Ascending aorta (tissue), 2 donors: ENCODE data around the gene ERMARD. TPM values are rescaled to one million over a fixed set of nuclear protein-coding genes. Genes with fewer than 3 reads are reported as not detected.

ENCODE experiments used
- DNase-seq, 2 donors: peaks; one replicate each; pipeline ENCODE4 v3.0.0-alpha.2; 2019; ENCODE audit warnings: low spot score in 2 of 2
- H3K27ac ChIP-seq, 2 donors: fragments of 200-600 bp; sonication (generic); one replicate each; pipeline ENCODE4 v1.5.1; 2016 to 2017; ENCODE audit warnings: mild to moderate bottlenecking in 1 of 2
- H3K27me3 ChIP-seq: fragments of 200-600 bp; sonication (generic); one replicate; pipeline ENCODE4 v1.5.1; 2017
- H3K36me3 ChIP-seq, 2 donors: fragments of 200-600 bp; sonication (generic); one replicate each; pipeline ENCODE4 v1.5.1; 2016
- H3K4me1 ChIP-seq, 2 donors: fragments of 200-600 bp; sonication (generic); one replicate each; pipeline ENCODE4 v1.5.1; 2016 to 2017; ENCODE audit warnings: mild to moderate bottlenecking in 1 of 2
- H3K4me3 ChIP-seq, 2 donors: fragments of 200-600 bp; sonication (generic); one replicate each; pipeline ENCODE4 v1.5.1; 2016 to 2017; ENCODE audit warnings: mild to moderate bottlenecking in 1 of 2
- H3K9me3 ChIP-seq, 2 donors: fragments of 200-600 bp; sonication (generic); one replicate each; pipeline ENCODE4 v1.5.1; 2016
- intact Hi-C: fragments of 100-400 bp; cut with DNase I; formaldehyde crosslinking; loops from one replicate; pipeline ENCODE4 v1.15.1; 2023
- total RNA-seq: library from RNA; depleted of rRNA; stranded (reverse); fragments of >200 nt; gene quantifications from one replicate; pipeline ENCODE4 v1.1.0, GENCODE V29; 2016
- TF ChIP-seq, protein P1 (sequence below), 3 experiments: fragments of 200-600 bp in 2 of 3; fragments of 450-650 bp in 1 of 3; sonication (generic) in 2 of 3; IDR thresholded peaks; one replicate each; pipeline ENCODE4 v1.5.1; 2016 to 2019; ENCODE audit warnings: antibody characterized with exemption in 3 of 3, mild to moderate bottlenecking in 1 of 3, moderate library complexity in 1 of 3

ERMARD gene
- total RNA-seq, 1 donor from 2014 or later = 4.0 TPM

DNA sequence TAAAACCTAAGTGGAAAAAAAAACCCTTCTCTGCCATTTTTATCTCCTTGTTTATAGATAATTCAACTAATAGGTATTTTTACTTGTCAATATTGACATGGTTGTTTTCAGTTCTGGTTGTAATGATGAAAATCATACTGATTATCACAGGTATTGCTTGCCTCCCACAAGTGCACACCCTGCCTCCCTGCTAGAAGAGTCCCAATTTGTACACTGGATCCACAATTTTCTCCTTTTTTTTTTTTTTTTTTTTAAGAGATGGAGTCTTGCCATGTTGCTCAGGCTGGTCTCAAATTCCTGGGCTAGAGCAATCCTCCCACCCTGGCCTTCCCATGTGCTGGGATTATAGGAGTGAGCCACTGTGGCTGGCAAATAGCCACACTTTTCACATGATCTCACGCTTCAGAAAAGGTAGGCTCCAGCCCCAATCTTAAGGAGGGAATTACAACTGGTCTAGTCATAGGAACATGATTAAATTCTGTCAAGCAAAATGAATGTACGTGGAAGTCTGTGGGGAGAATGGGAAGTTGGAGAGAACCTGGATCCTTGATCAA is 12.4 kb upstream of the ERMARD start:
- Histone ChIP-seq H3K27me3 (no peaks in the 10 kb centered on the region), H3K4me1 (no peaks in the 10 kb centered on the region), H3K9me3 (no peaks in the 10 kb centered on the region), H3K27ac (no peak overlapping the region), H3K36me3 (no peaks in the 10 kb centered on the region), H3K4me3 (no peak overlapping the region)
- DNase-seq = no peak
- intact Hi-C loops = no loop called here
- TF ChIP-seq, protein P1, sequence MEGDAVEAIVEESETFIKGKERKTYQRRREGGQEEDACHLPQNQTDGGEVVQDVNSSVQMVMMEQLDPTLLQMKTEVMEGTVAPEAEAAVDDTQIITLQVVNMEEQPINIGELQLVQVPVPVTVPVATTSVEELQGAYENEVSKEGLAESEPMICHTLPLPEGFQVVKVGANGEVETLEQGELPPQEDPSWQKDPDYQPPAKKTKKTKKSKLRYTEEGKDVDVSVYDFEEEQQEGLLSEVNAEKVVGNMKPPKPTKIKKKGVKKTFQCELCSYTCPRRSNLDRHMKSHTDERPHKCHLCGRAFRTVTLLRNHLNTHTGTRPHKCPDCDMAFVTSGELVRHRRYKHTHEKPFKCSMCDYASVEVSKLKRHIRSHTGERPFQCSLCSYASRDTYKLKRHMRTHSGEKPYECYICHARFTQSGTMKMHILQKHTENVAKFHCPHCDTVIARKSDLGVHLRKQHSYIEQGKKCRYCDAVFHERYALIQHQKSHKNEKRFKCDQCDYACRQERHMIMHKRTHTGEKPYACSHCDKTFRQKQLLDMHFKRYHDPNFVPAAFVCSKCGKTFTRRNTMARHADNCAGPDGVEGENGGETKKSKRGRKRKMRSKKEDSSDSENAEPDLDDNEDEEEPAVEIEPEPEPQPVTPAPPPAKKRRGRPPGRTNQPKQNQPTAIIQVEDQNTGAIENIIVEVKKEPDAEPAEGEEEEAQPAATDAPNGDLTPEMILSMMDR (IDR thresholded peaks at IDR 0.05) = no peak

DNA sequence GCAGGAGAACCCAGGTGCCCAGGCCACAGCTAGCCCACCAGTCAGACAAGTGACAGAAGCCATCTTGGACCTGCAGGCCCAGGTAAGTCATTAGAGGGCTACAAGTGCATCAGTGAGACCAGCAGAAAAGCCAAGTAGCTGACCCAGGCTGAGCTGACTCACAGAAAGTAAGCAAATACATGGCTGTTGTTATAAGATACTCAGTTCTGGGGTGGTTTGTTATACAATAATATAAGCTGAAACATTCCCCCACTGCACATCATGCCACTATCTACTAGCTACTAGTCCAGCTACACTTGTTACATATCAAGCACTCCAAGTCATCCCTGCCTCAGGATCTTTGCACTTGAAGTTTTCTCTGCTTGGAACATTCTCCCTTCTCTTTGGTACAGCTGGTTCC is 10.1 kb upstream of the ERMARD start:
- H3K4me1 ChIP-seq = no peaks in the 10 kb centered on the region
- H3K36me3 ChIP-seq = no peaks in the 10 kb centered on the region
- DNase-seq = no peak
- no peak overlapping the region for H3K27ac ChIP-seq
- TF ChIP-seq, protein P1 (IDR thresholded peaks at IDR 0.05) = no peak
- intact Hi-C loops = no loop called here
- no peak overlapping the region for H3K4me3 ChIP-seq
- H3K27me3 ChIP-seq = no peaks in the 10 kb centered on the region
- no peaks in the 10 kb centered on the region for H3K9me3 ChIP-seq

DNA sequence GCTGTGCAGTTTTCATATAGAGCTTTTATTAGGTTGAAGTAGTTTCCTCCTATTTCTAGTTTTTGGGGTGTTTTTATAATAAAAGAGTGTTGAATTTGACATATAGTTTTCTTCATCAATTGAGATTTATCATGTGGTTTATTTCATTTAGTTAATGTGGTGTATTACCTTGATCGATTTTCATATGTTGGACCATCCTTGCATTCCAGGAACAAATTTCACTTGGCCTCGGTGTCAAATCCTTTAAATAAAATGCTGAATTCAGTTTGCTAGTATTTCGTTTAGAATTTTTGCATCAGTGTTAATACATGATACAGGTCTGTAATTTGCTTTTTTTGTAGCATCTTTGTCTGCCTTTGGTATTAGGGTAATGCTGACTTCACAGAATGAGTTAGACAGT is 6.0 kb upstream of the ERMARD start:
- Histone ChIP-seq H3K9me3 (no peaks in the 10 kb centered on the region), H3K4me3 (no peak overlapping the region), H3K27ac (no peak overlapping the region), H3K4me1 (peaks cover 0 to 2% of the 10 kb centered on the region in 2 donors), H3K36me3 (no peaks in the 10 kb centered on the region), H3K27me3 (no peaks in the 10 kb centered on the region)
- intact Hi-C loops = no loop called here
- no peak for DNase-seq
- TF ChIP-seq, protein P1 (IDR thresholded peaks at IDR 0.05) = no peak

DNA sequence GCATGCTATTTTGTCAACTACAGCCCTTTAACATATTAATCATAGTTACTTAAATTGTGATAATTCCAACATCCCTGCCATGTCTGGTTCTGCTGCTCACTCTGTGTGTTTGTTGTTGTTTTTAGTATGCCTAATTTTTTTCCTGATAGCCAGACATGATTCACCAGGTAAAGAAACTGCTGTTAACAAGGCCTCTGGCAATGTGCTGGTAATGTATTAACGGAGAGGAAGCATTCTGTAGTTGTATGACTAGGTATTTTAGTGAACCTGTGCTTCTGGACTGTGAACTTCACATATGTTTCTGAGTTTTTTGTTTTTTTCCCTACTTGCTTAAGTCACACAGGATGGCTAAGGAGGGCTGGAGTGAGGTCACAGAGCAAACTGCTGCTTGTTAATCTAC is 4.9 kb upstream of the ERMARD start:
- Histone ChIP-seq H3K27ac (no peak overlapping the region), H3K9me3 (no peaks in the 10 kb centered on the region), H3K4me1 (peaks cover 2 to 8% of the 10 kb centered on the region in 2 donors), H3K4me3 (no peak overlapping the region), H3K27me3 (no peaks in the 10 kb centered on the region), H3K36me3 (no peaks in the 10 kb centered on the region)
- DNase-seq = no peak
- intact Hi-C loops = no loop called here
- TF ChIP-seq, protein P1 (IDR thresholded peaks at IDR 0.05) = no peak

DNA sequence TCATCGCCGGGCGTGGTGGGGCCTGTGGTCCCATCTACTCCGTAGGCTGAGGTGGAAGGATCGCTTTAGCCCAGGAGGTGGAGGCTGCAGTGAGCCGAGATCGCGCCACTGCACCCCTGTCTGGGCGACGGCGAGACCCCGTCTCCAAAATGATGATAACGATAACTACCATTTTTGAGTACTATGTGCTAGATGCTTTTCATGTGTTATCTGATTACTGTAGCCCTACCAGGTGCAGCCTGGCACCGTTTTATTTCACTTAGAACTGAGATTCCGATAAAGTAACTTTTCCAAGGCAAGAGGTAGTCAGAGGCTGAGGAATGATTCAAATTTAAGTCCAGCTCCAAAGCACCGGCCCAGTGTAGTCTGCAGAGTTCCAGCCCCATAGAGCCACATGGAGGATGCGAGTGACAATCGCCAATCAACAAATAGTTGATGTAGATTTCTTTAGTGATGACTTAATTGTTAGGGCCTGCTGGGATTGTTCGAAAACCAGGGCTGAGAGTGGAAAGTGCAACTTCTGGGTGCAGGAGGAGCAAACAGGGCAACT is 727 bp downstream of the ERMARD start:
- Histone ChIP-seq H3K4me1 (peaks cover 2 to 13% of the 10 kb centered on the region in 2 donors), H3K9me3 (no peaks in the 10 kb centered on the region), H3K27me3 (no peaks in the 10 kb centered on the region), H3K4me3 (peak overlapping the region; percentile 91), H3K27ac (peak overlapping the region; percentile 97 to 98), H3K36me3 (no peaks in the 10 kb centered on the region)
- intact Hi-C loops = no loop called here
- DNase-seq = no peak
- TF ChIP-seq, protein P1 (IDR thresholded peaks at IDR 0.05) = peak in 1 of 3 experiments; percentile 0
